Fibroblast of skin of back (primary cell): ENCODE results near the gene TM4SF20.
A peak's percentile ranks its signal among the peaks of the same experiment; 100 is the strongest.

Experiments
- DNase-seq: peaks from one replicate; pipeline ENCODE4 v3.0.0-alpha.2; 2013

Gene TM4SF20

DNA sequence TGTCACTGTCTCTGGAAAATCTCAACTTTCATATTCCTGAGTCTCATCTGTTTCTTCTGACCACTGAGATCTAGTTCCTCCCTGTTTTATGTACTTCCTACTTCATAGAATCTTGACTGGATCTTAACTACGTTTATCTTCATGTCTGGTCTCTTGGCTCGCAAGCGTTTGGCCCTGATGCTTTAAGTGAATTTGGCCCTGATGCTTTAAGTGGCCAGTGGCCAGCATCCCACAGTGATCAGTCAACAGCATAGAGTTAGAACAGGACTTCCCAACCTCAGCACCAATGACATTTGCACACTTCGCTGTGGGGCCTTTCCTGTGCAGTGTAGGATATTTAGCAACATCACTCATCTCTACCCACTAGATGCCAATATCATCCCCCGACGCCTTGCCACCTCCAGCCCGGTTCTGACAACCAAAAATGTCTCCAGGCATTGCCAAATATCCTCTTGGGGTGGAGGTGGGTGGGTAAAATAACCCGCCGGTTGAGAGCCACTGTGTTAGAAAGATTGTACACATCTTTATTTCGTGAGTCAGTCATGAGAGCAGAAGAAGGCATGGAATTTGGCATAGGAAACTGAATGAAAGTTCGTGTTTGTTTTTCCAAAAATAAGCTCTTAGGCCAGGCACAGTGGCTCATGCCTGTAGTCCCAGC, 12.2 kb downstream of the TM4SF20 start:
- peak; percentile 83 for DNase-seq

GRCh38 chr2:227365833-227366232, 13.3 kb downstream of the TM4SF20 start:
- no peak for DNase-seq

DNA sequence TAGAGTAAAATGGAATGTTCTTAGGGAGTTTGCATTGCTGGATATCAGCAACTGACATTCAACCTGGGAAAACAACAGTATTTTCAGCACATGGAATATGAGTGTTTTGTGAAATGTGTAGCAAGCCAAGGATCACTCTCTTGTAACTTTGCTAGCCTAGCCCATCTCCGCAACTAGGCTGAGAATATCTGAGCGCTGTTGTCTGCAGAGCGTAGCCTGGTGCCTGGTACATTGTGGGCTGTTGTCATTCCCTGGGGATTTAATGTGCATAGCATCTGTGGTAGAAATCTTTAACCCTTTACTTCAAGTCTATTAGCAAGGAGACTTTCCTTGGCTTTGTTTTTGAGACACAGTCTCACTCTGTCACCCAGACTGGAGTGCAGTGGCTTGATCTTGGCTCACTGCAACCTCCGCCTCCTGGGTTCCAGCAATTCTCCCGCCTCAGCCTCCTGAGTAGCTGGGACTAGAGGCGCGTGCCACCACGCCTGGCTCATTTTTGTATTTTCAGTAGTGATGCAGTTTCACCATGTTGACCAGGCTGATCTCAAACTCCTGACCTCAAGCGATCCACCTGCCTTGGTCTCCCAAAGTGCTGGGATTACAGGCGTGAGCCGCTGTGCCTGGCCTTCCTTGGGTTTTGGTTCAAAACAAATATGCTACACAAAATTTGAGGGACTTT, 14.4 kb downstream of the TM4SF20 start:
- DNase-seq = peak; percentile 52

GRCh38 chr2:227363756-227364155, 15.3 kb downstream of the TM4SF20 start:
- no peak for DNase-seq

- DNase-seq = no peak
Observed at GRCh38 chr2:227360351-227360750, 18.8 kb downstream of the TM4SF20 start.

- DNase-seq = no peak
Observed at GRCh38 chr2:227351639-227352038, 27.5 kb downstream of the TM4SF20 start.

DNA sequence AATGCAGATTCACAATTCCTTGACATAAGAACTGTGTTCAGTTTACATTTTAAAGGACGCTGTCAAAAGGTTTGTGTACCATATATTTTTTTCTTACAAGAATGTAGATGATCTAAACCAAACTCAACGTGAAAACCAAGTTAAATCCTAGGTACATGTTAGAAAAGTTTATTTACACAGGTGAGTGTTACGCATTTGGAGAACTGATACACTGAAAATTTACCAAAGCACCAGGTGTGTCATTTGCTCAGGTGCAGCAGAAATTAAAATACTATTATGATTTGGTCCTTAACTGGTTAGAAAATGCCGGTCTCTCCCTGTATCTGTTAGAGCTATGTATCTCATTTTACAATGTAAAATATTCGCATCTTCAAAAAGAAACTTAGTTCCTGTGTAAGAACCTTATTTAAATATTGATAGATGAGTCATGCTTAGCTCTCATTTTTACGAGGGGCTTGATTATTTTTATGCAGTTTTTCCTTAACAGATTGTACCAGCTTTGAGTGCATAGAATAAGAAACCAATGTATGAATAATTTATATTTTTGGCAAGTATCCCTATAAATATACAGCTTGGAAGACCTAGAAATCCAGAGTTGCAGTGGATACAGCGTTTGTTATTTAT, 29.0 kb downstream of the TM4SF20 start:
- no peak for DNase-seq

DNA sequence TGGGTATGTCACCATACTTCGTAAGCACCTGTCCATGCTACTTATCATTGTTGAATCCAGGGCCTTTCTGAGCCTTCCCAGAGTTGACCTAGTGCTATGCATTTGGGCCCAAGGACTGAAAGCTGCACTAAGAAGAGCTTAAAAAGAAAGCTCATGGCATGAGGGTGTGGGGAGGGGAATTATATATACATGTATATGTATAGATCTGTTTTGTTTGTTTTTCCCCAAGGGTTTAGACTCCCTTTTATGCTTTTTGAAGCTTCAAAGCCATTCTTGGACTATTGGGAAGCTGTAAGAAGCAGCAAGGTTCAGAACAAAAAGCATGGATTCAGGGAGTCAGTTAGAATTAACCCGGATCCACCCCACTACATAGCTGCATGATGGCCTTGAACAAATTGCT, 30.8 kb downstream of the TM4SF20 start:
- DNase-seq = no peak

GRCh38 chr2:227347117-227347516, 32.0 kb downstream of the TM4SF20 start:
- no peak for DNase-seq

GRCh38 chr2:227344231-227344630, 34.9 kb downstream of the TM4SF20 start:
- DNase-seq = no peak

- no peak for DNase-seq
Observed at GRCh38 chr2:227341553-227341952, 37.6 kb downstream of the TM4SF20 start.

DNA sequence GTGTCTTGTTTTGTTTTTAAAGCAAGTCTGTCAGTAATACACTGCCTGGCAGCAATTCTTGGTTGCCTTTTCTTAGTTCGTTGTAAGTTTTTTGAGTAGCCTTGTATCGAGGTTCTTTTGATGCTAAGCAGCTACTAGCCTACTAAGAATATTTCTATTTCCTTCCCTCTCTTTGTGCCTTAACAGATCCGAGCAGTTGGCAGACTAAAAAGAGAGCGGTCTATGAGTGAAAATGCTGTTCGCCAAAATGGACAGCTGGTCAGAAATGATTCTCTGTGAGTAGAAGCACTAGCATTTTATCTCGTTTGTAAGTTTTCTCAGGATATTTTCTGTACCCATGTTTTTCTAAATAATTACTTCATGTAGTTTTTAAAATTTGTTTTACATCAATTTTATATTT, 39.0 kb downstream of the TM4SF20 start:
- no peak for DNase-seq

DNA sequence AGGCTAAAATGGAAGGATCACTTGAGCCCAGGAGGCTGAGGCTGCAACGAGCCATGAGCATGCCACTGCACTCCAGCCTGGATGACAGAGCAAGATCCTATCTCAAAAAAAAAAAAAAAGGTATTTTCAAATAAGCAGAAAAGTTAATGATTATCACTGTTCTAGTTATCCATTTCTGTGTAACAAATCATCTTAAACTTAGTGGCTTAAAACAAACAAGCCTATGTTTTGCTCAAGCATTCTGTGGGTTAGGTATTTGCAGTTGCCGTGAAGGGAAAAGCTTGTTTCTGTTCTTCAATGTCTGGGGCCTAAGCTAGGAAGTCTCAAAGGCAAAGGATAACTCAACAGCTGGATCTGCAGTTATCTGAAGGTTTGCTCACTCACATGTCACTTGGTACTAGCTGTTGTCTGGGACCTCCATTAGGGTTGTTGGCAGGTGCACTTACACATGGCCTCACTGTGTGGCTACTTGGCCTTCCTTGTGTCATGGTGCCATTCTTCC, 40.0 kb downstream of the TM4SF20 start:
- no peak for DNase-seq

DNA sequence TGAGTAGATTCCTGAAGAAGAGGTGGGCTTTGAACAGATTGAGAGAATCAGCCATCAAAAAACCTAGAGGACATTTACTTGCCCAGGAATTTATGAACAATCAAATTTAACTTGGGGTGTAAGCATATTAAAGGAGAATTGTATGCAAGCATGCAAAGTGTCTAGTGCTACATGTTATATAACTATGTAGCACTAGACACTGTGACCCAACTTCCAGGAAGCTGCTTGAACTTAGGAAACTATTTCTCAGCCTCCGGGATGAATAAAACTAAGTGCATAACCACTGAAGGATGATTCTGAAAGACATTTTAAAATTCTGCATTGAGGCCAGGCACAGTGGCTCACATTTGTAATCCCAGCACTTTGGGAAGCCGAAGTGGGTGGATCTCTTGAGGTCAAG, 41.7 kb downstream of the TM4SF20 start:
- DNase-seq = no peak

GRCh38 chr2:227335713-227336112, 43.4 kb downstream of the TM4SF20 start:
- no peak for DNase-seq

DNA sequence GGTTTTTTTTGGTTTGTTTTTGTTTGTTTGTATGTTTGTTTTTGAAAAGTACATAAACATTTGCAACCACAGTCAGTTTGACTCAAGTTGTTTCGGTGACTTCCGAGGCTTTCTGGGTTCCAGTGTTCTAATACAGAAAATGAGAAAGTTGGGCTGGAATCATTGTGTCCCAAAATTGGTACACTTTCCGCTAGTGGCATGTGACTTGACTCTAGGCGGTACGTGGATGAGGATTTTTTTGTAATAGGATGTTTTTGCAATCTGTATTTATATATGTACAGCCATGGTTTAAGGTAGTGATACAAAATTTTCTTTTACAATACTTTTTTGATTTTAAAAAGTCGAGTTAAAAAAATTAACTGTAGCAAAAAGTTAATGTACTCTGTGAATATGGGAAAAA, 52.3 kb downstream of the TM4SF20 start:
- DNase-seq = no peak

DNA sequence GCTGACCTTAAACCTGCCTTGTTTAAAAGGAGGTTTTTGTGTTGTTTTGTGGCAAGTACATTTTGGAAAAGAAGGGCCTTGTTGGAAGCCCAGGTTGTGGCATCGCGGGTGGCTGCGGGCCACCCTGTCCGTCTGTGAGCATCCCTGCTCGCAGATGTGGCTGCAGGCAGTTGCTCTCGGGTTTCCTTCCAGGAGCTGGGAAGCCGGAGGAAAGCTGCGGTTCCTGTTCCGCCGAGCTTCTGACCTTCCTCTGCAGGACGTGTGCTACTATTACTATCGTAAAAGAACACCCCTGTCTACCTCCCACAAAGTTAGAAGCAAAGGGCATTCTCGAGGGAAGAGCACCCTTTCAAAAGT, 53.3 kb downstream of the TM4SF20 start:
- peak; percentile 46 for DNase-seq

DNA sequence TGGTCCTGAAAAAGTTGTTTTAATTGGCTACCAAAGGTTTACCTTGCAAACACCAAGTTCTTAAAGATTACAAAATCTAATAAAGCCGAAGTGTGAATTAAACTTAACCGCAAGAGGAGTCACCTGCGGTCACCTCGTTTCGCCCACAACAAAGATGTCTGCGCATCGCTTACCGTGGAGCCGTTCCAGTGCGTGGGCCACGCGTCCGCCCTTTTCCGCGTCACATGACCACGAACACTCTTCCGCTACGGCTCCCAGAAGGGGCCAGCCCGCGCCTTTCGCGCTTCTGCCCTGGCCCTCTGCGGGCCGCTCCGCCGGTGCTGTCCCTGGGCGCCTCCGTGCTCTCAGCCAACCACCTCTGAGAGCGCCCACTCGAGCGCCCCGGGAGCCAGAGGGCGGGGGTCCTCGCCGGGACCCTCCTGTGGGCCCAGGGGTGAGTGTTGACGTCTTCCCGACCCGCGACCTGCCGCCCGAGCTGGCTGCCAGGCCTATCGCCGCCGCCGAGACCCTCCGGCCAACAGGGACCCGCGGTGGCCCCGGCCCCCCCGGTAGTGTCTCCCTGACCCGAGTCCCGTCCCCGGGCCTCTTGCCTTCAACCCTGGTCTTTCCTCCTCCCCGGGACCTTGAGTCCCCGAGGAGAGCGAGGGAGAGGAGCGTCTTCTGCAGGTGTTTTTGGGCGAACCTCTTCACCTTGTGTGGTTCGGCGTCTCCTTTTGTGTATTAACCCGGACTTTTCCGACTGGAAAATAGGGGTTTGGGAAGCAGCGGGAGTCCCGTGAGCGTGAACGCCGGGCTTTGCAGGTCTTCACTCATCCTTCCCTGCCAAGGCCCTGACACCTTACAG, 53.9 kb downstream of the TM4SF20 start, which contains the start of gene MFF:
Gene MFF, plus strand, starts transcription at position 257 of the 844 bp plus-strand sequence. CDS start 5,415 bp downstream, outside the sequence.
- peak; percentile 93 for DNase-seq

- no peak for DNase-seq
Observed at GRCh38 chr2:227324642-227324994, 54.5 kb downstream of the TM4SF20 start.

DNA sequence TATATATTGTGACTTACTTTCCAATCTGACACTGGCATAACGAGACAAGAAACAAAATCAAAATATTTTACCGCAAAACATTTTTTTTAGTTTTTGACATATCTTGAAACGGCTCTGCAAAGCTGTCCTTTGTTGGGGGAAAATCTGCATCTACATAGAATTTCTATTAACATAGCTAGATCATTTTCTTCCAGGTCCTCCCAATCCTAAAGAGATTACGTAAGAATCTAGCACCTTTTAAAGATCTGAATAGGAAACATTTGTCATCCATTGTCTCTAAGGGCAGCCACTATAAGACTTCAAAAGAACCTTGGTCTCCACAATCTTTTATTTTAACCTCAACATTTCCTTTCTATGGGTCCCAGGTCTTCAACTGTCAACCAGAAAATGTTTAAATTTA, 55.3 kb downstream of the TM4SF20 start:
- DNase-seq = no peak

GRCh38 chr2:227322530-227323205, 56.4 kb downstream of the TM4SF20 start:
- DNase-seq = no peak
